Esophagus mucosa (tissue), 1 donor: ENCODE results near the gene RPL37. TPM values are rescaled to one million over a fixed set of nuclear protein-coding genes. Genes with fewer than 3 reads are reported as not detected.
"Not testable (repeated sequence)": the region's sequence is repeated elsewhere in the genome, so short reads cannot be mapped to it uniquely, and the experiment has no call there.

Experiments
- ATAC-seq: fragments of 200-7000 bp; cut with Tn5 transposase; one replicate; pipeline ENCODE4 v1.9.1; 2020
- total RNA-seq: library from RNA; stranded (reverse); gene quantifications from one replicate; pipeline ENCODE4 v1.2.4, GENCODE V29; 2023
- donor health status: DM: yes; HTN: yes; CAD: no.

Gene RPL37
- total RNA-seq = 1,416 TPM

GRCh38 chr5:40834849-40835787 lies at the start of gene RPL37:
TSS of gene RPL37 (minus strand) at chr5:40835222. CDS start at chr5:40835185, 37 bp downstream.
- peak; percentile 99 for ATAC-seq

- not testable (repeated sequence) for ATAC-seq
Observed at GRCh38 chr5:40883051-40883450, 48.0 kb upstream of the RPL37 start.

- ATAC-seq = no peak
Observed at GRCh38 chr5:40882291-40882690, 47.3 kb upstream of the RPL37 start.

- ATAC-seq = no peak
Observed at GRCh38 chr5:40879163-40879942, 44.3 kb upstream of the RPL37 start.

- no peak for ATAC-seq
Observed at GRCh38 chr5:40877371-40877988, 42.5 kb upstream of the RPL37 start.

- no peak for ATAC-seq
Observed at GRCh38 chr5:40875958-40876357, 40.9 kb upstream of the RPL37 start.

- no peak for ATAC-seq
Observed at GRCh38 chr5:40873286-40873880, 38.4 kb upstream of the RPL37 start.

- ATAC-seq = not testable (repeated sequence)
Observed at GRCh38 chr5:40872253-40872652, 37.2 kb upstream of the RPL37 start.

- ATAC-seq = peak; percentile 70
Observed at GRCh38 chr5:40871177-40871576, 36.2 kb upstream of the RPL37 start.

GRCh38 chr5:40869384-40869783 lies 34.4 kb upstream of the RPL37 start:
- no peak for ATAC-seq

GRCh38 chr5:40866844-40867243 lies 31.8 kb upstream of the RPL37 start:
- ATAC-seq = no peak

- not testable (repeated sequence) for ATAC-seq
Observed at GRCh38 chr5:40865004-40865403, 30.0 kb upstream of the RPL37 start.

GRCh38 chr5:40860711-40861110 lies 25.7 kb upstream of the RPL37 start:
- no peak for ATAC-seq

- ATAC-seq = no peak
Observed at GRCh38 chr5:40853632-40854192, 18.7 kb upstream of the RPL37 start.

GRCh38 chr5:40847525-40847924 lies 12.5 kb upstream of the RPL37 start:
- ATAC-seq = no peak

- no peak for ATAC-seq
Observed at GRCh38 chr5:40846371-40846770, 11.3 kb upstream of the RPL37 start.

GRCh38 chr5:40844565-40844964 lies 9.5 kb upstream of the RPL37 start:
- ATAC-seq = no peak

- peak; percentile 68 for ATAC-seq
Observed at GRCh38 chr5:40842351-40842750, 7.3 kb upstream of the RPL37 start.

GRCh38 chr5:40841068-40841805 lies 6.2 kb upstream of the RPL37 start, which contains the start of gene CARD6:
TSS of gene CARD6 (plus strand) at chr5:40841367. CDS start at chr5:40841383, 16 bp downstream.
- peak; percentile 60 for ATAC-seq

GRCh38 chr5:40838086-40838485 lies 3.1 kb upstream of the RPL37 start:
- ATAC-seq = no peak

GRCh38 chr5:40834391-40834848 lies 602 bp downstream of the RPL37 start:
- ATAC-seq = no peak
